GM18858 (cell line): ENCODE measurements around the gene ZNFX1.
"Not testable (repeated sequence)": the region's sequence is repeated elsewhere in the genome, so short reads cannot be mapped to it uniquely, and the experiment has no call there.

Source experiments
- ATAC-seq: cut with Tn5 transposase; IDR thresholded peaks from one replicate; pipeline ENCODE4 v1.9.1; 2021; ENCODE audit not compliant: unreplicated experiment

ZNFX1 gene

DNA sequence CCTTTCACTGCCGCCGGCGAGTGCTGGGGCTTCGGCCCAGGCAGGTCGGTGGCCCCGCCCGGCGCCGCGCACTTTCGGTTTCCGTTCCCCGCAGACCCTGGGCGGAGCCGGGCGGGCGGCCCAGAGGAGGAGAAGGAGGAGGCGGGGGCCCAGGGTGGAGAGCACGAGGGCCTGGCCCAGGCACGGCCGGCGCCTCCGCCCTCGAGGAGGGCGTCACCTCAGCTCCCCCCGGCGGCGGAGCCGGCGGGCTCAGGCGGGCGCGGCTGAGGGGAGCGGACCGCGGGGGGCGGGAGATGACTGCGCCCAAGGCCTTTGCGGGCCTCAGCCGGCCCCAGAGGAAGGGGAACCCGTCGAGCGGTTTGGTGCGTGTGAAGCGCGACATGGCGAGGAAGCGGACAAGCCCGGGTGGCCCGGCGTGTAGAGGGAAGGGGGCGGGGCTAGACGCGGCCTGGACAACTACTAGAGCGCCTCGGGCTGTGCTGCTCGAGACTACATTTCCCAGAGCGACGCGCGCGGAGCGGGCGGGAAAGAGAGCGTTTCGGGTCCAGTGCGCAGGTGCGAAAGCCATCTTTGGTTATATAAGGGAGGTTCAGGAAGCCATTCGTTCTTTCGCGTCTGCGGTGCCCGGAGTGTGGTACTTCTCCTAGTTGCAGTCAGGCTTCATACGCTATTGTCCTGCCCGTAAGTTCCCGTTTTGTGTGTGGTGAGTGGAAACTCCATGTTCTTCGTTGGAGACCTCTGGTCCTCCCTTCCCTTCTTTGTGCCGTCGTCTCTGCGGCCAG lies at the start of gene ZNFX1:
Gene ZNFX1 (minus strand): TSS at position 22 of the 782 bp plus-strand sequence. CDS start 2,218 bp downstream, outside the sequence.
- ATAC-seq = peak; percentile 62

- no peak for ATAC-seq
These were observed 48.2 kb upstream of the ZNFX1 start for GRCh38 chr20:49326026-49326425.

- no peak for ATAC-seq
These were observed 46.4 kb upstream of the ZNFX1 start for GRCh38 chr20:49324306-49324705.

DNA sequence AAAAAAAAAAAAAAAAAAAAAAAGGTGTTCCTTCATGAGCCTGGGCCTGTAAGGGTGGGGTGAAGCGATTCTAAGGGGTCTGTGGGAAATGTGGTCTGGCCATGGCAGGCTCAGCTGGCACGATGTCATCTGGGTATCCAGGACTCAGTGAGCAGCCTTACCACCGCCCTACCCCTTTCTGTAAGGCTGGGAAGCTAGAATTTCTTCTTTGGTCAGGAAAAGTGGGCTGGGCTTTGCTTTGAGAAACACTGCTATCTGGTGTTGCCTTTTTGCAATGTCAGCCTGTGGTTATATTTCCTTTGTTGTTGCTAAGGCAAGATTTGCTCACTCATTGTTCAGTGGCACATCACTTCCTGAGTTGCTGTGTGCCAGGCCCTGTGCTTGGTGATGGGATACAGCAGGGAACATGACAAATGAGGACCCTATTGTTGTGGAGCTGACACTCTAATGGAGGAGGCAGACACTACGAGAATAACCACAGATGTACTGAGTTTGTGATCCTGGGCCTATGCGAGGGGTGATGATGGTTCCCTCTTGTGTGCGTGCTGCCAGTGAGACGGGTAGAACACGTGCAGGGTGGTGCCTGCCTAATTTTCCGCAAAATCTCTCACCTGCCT lies 45.9 kb upstream of the ZNFX1 start:
- no peak for ATAC-seq

- ATAC-seq = no peak
These were observed 42.6 kb upstream of the ZNFX1 start for GRCh38 chr20:49320460-49320859.

GRCh38 chr20:49319208-49319809 lies 41.5 kb upstream of the ZNFX1 start:
- ATAC-seq = no peak

DNA sequence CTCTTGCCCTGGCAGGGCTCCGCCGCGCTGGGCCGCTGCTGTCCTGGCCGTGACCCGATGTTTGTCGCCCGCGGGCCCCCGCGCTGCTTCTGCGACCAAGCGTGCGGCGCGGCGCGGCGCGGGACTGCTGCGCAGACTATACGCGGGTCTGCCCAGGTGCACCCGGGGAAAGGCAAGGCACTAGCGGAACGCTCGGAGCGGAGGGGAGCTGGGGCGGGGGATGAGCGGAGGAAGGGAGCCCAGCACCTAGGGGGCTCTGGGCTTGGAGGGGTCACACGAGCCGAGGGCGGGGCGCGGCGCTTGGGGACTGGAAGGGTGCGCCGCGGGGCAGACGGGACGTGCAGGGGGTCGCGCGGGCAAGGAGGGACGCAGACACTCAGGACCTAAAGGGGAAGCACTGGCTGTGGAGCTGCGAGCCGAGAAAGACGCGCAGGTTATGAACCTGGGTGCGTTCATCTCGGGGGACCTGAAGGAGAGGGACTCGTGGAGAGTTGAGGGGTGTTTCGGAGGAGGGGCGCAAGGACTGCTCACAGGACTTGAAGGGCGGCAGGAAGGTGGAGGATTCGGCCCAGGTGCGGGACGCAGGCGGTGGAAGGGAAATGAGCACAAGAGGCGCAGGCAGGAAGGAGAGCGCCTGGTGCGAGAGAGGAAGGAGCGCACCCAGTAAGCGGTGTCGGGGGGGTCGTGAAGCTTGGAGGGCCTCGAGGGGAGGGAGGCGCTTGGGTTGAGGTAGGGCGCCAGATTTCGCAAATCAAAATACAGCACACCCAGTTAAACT lies 40.8 kb upstream of the ZNFX1 start:
- ATAC-seq = no peak

- ATAC-seq = no peak
These were observed 40.2 kb upstream of the ZNFX1 start for GRCh38 chr20:49318091-49318429.

- no peak for ATAC-seq
These were observed 38.8 kb upstream of the ZNFX1 start for GRCh38 chr20:49316704-49317103.

- ATAC-seq = no peak
These were observed 37.7 kb upstream of the ZNFX1 start for GRCh38 chr20:49315580-49315979.

DNA sequence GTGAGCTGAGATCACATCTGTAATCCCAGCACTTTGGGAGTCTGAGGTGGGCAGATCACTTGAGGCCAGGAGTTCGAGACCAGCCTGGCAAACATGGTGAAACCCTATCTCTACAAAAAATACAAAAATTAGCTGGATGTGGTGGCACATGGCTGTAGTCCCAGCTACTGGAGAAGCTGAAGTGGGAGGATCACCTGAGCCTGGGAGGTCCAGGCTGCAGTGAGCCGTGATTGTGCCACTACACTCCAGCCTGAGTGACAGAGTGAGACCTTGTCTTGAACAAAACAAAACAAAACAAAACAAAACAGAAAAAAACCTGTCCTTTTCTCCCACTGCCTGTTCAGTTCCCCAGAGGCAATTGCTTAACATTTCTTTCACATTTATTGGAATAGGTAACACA lies 36.2 kb upstream of the ZNFX1 start:
- not testable (repeated sequence) for ATAC-seq

DNA sequence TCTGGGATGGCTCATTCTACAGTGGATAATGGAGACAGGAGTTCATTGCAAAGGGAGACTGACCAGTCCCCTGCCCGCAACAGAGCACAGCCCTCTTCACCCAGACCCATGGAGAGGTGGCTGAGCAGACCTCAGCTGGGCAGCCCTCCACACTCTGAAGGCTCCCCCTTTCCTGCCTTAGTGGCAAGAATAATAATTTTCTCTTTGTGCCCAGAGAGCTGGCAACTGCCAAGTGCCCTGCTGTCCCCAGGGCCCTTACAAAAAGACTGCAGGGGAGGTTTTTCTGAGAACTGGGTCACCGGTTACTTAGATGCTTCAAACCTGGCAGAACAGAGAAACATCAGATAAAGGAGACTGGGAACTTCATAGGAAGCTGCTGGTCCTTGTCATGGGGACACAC lies 35.4 kb upstream of the ZNFX1 start:
- no peak for ATAC-seq

GRCh38 chr20:49312661-49313060 lies 34.8 kb upstream of the ZNFX1 start:
- ATAC-seq = no peak

- ATAC-seq = no peak
These were observed 32.8 kb upstream of the ZNFX1 start for GRCh38 chr20:49310705-49311104.

- no peak for ATAC-seq
These were observed 31.0 kb upstream of the ZNFX1 start for GRCh38 chr20:49308875-49309274.

GRCh38 chr20:49306903-49307620 lies 29.2 kb upstream of the ZNFX1 start:
- no peak for ATAC-seq

- no peak for ATAC-seq
These were observed 25.3 kb upstream of the ZNFX1 start for GRCh38 chr20:49303065-49303552.

GRCh38 chr20:49297605-49298530 lies 20.0 kb upstream of the ZNFX1 start:
- ATAC-seq = no peak

DNA sequence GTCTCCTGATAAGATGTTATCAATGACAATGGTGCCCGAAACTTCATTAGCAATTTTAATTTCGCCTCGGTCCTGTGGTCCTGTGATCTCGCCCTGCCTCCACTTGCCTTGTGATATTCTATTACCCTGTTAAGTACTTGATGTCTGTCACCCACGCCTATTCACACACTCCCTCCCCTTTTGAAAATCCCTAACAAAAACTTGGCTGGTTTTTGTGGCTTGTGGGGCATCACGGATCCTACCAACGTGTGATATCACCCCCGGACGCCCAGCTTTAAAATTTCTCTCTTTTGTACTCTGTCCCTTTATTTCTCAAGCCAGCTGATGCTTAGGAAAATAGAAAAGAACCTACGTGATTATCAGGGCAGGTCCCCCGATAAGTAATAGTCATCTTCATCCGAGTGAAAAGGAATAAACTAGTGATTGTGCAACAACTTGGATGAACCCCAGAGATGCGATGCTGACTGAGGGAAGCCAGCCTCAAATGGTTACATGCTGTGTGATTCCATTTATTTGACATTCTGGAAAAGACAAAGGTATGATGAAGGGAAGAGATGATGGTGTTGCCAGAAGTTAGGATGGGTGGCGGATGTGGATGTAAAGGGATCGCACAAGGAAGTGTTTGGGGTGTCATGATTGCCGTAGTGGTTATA lies 16.3 kb upstream of the ZNFX1 start:
- ATAC-seq = not testable (repeated sequence)
